NB4 (cell line): ENCODE measurements around the gene SLC36A2.

Source experiments
- DNase-seq: peaks from one replicate; pipeline ENCODE4 v3.0.0; 2010; ENCODE audit warnings: low read depth
- H3K4me3 ChIP-seq: one replicate; pipeline ENCODE4 v1.5.1; 2011; ENCODE audit warnings: mild to moderate bottlenecking, low read depth, low read length, moderate library complexity
- MYC ChIP-seq: IDR thresholded peaks from 2 replicates; pipeline ENCODE4 v1.6.1; 2011; ENCODE audit warnings: low read depth, low read length
- POLR2A ChIP-seq: IDR thresholded peaks from 2 replicates; pipeline ENCODE4 v1.6.1; 2011; ENCODE audit warnings: mild to moderate bottlenecking; ENCODE audit not compliant: insufficient read length; ENCODE audit errors: extremely low read depth
- TF ChIP-seq, protein P1 (sequence below): IDR thresholded peaks from 2 replicates; pipeline ENCODE4 v1.6.1; 2011; ENCODE audit warnings: low read depth, low read length
- TF ChIP-seq, protein P2 (sequence below): IDR thresholded peaks from one replicate; pipeline ENCODE4 v1.5.1; 2012; ENCODE audit warnings: low read depth, low read length

SLC36A2 gene

GRCh38 chr5:151281001-151281639 is 66.2 kb downstream of the SLC36A2 start:
- H3K4me3 ChIP-seq: no peak overlapping the region
- DNase-seq: no peak
- TF ChIP-seq POLR2A (no peak), MYC (no peak)
- TF ChIP-seq, protein P1, sequence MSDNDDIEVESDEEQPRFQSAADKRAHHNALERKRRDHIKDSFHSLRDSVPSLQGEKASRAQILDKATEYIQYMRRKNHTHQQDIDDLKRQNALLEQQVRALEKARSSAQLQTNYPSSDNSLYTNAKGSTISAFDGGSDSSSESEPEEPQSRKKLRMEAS: no peak
- TF ChIP-seq, protein P2, sequence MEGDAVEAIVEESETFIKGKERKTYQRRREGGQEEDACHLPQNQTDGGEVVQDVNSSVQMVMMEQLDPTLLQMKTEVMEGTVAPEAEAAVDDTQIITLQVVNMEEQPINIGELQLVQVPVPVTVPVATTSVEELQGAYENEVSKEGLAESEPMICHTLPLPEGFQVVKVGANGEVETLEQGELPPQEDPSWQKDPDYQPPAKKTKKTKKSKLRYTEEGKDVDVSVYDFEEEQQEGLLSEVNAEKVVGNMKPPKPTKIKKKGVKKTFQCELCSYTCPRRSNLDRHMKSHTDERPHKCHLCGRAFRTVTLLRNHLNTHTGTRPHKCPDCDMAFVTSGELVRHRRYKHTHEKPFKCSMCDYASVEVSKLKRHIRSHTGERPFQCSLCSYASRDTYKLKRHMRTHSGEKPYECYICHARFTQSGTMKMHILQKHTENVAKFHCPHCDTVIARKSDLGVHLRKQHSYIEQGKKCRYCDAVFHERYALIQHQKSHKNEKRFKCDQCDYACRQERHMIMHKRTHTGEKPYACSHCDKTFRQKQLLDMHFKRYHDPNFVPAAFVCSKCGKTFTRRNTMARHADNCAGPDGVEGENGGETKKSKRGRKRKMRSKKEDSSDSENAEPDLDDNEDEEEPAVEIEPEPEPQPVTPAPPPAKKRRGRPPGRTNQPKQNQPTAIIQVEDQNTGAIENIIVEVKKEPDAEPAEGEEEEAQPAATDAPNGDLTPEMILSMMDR: no peak

DNA sequence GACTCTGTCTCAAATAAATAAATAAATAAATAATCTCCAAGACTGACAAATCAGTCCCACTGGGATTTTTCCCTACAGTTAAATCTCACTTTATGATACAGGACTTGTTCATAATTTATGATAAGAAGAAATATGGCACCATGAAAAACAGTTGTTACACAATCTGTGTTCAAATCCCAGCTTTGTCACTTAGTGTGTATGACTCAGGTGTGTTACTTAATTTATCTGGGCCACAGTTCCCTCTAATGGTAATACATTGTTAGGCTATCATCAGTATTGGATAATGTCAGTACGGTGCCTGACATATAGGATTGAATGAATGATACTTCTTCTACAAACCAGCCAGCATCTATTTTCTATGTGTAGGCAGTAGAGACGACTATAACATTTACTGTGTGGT is 66.9 kb downstream of the SLC36A2 start:
- no peak for TF ChIP-seq MYC
- TF ChIP-seq, protein P2: no peak
- TF ChIP-seq, protein P1: no peak
- no peak for TF ChIP-seq POLR2A
- DNase-seq: no peak
- H3K4me3 ChIP-seq: no peak overlapping the region

GRCh38 chr5:151278845-151279244 is 68.5 kb downstream of the SLC36A2 start:
- no peak for DNase-seq
- TF ChIP-seq, protein P1: no peak
- TF ChIP-seq, protein P2: no peak
- TF ChIP-seq POLR2A: no peak
- no peak for TF ChIP-seq MYC
- no peak overlapping the region for H3K4me3 ChIP-seq

DNA sequence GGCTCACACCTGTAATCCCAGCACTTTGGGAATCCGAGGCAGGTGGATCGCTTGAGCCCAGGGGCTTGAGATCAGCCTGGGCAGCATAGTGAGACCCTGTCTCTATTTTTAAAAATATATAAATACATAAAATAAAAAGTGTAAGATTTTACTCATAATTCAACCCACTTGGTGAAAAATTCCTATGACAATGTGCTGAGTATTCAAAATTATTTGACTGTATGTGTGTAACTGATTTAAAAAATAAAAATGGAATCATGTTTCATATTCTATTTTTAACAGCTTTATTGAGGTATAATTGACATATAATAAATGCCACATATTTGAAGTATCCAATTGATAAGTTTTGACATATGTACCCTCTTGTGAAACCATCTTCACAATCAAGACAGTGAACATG is 71.6 kb downstream of the SLC36A2 start:
- no peak for DNase-seq
- no peak overlapping the region for H3K4me3 ChIP-seq
- TF ChIP-seq, protein P2: no peak
- TF ChIP-seq, protein P1: no peak
- TF ChIP-seq POLR2A: no peak
- TF ChIP-seq MYC: no peak

DNA sequence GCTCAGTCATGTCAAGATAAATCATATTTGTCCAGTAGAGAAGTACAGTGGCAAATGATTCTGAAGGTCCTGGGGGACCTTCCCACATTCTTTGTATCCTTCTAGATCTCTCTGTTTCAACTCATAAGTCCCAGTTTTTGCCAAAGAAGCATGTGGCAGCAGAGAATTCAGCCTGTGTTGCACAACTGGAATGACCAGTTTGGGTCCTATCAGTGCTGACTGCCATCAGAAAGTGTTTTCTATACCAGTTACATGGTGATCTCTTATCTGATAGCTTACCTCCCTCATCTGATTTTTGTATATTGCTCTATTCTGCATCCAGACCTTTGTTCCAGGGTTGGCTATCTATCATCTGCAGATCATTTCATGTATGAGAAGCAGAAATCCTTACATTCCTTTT is 72.7 kb downstream of the SLC36A2 start:
- TF ChIP-seq POLR2A: no peak
- no peak for TF ChIP-seq MYC
- TF ChIP-seq, protein P1: no peak
- TF ChIP-seq, protein P2: no peak
- DNase-seq: no peak
- H3K4me3 ChIP-seq: no peak overlapping the region
